Measurements from ENCODE around the gene LCNL1.

The LCNL1 gene

GRCh38 chr9:136984464-136985026, 1.8 kb downstream of the LCNL1 start:
- no peak overlapping the region for H3K27ac ChIP-seq (replicated peaks; ENCODE audit: low read length)
- H2BK120ac ChIP-seq (ENCODE audit: low read depth, low read length): no peak overlapping the region
- peak overlapping the region; percentile 47 for H2AK5ac ChIP-seq (ENCODE audit: low read depth, low read length)
- peak overlapping the region; percentile 76 for H3K4ac ChIP-seq (ENCODE audit: low read length)
- no peak overlapping the region for H4K8ac ChIP-seq (ENCODE audit: low read depth, low read length)
- H3K4me2 ChIP-seq (ENCODE audit: insufficient read depth, low read length, poor library complexity, severe bottlenecking): peak overlapping the region; percentile 88
- H2BK5ac ChIP-seq (ENCODE audit: low read length): peak overlapping the region; percentile 63
- DNase-seq (ENCODE audit: low spot score): no peak
- no peaks in the 10 kb centered on the region for H3K4me1 ChIP-seq (ENCODE audit: control insufficient read depth in 2 of 2, insufficient read depth in 1 of 2, low read depth in 1 of 2, low read length in 2 of 2)
- H3K9me3 ChIP-seq (replicated peaks in 1 of 2; ENCODE audit: control insufficient read depth in 2 of 2, insufficient read depth in 1 of 2, low read depth in 1 of 2, low read length in 2 of 2): no peaks in the 10 kb centered on the region
- WGBS, 2 donors (ENCODE audit: extremely low coverage in 2 of 2, insufficient read length in 2 of 2, insufficient replicate concordance in 1 of 2): no CpG with 5 or more reads among the region's 29 CpGs
- peak overlapping the region; percentile 94 for H2BK15ac ChIP-seq (ENCODE audit: low read length)
- peak overlapping the region; percentile 97 for H3K18ac ChIP-seq (ENCODE audit: low read length)
- H3K23ac ChIP-seq (ENCODE audit: low read depth, low read length, poor library complexity): no peak overlapping the region
- H4K91ac ChIP-seq (ENCODE audit: low read depth, low read length, poor library complexity): no peak overlapping the region
- H3K9ac ChIP-seq (ENCODE audit: low read depth, low read length, poor library complexity): no peak overlapping the region
- H3K36me3 ChIP-seq (replicated peaks in 1 of 2; ENCODE audit: control insufficient read depth in 2 of 2, insufficient read depth in 2 of 2, low read length in 2 of 2): no peaks in the 10 kb centered on the region
- H3K4me3 ChIP-seq (ENCODE audit: low read length in 2 of 2): peak overlapping the region in 1 of 2 donors; percentile 18
- peaks cover 4 to 43% (median 36%) of the 10 kb centered on the region in 3 experiments for H3K27me3 ChIP-seq (ENCODE audit: control insufficient read depth in 3 of 3, insufficient read depth in 3 of 3, low read depth in 1 of 3, low read length in 3 of 3)
- peak overlapping the region; percentile 41 for H2BK12ac ChIP-seq (ENCODE audit: low read length)
- H3K14ac ChIP-seq (ENCODE audit: low read length): peak overlapping the region; percentile 67
- no peaks in the 10 kb centered on the region for H3K79me1 ChIP-seq (ENCODE audit: low read depth, low read length)
- H2AFZ ChIP-seq (ENCODE audit: low read length): no peak overlapping the region

GRCh38 chr9:136985027-136985602, 2.3 kb downstream of the LCNL1 start:
- Histone ChIP-seq H3K9ac (ENCODE audit: low read depth, low read length, poor library complexity) (peak overlapping the region; percentile 81), H3K27me3 (ENCODE audit: control insufficient read depth in 3 of 3, insufficient read depth in 3 of 3, low read depth in 1 of 3, low read length in 3 of 3) (peaks cover 4 to 37% (median 36%) of the 10 kb centered on the region in 3 experiments), H3K4me2 (ENCODE audit: insufficient read depth, low read length, poor library complexity, severe bottlenecking) (peak overlapping the region; percentile 88), H3K4ac (ENCODE audit: low read length) (peak overlapping the region; percentile 23), H3K27ac (replicated peaks; ENCODE audit: low read length) (no peak overlapping the region), H3K4me3 (ENCODE audit: low read length in 2 of 2) (peak overlapping the region in 1 of 2 donors; percentile 62), H4K91ac (ENCODE audit: low read depth, low read length, poor library complexity) (no peak overlapping the region), H2BK12ac (ENCODE audit: low read length) (peak overlapping the region; percentile 84), H2BK120ac (ENCODE audit: low read depth, low read length) (no peak overlapping the region), H2BK15ac (ENCODE audit: low read length) (peak overlapping the region; percentile 94), H3K18ac (ENCODE audit: low read length) (peak overlapping the region; percentile 97), H4K8ac (ENCODE audit: low read depth, low read length) (peak overlapping the region; percentile 43), H2BK5ac (ENCODE audit: low read length) (peak overlapping the region; percentile 87), H3K14ac (ENCODE audit: low read length) (peak overlapping the region; percentile 67), H3K23ac (ENCODE audit: low read depth, low read length, poor library complexity) (peak overlapping the region; percentile 2), H2AFZ (ENCODE audit: low read length) (no peak overlapping the region), H3K9me3 (replicated peaks in 1 of 2; ENCODE audit: control insufficient read depth in 2 of 2, insufficient read depth in 1 of 2, low read depth in 1 of 2, low read length in 2 of 2) (peaks cover 0 to under 1% of the 10 kb centered on the region in 2 donors), H3K4me1 (ENCODE audit: control insufficient read depth in 2 of 2, insufficient read depth in 1 of 2, low read depth in 1 of 2, low read length in 2 of 2) (peaks cover 0 to 2% of the 10 kb centered on the region in 2 donors), H2AK5ac (ENCODE audit: low read depth, low read length) (peak overlapping the region; percentile 47), H3K79me1 (ENCODE audit: low read depth, low read length) (no peaks in the 10 kb centered on the region), H3K36me3 (replicated peaks in 1 of 2; ENCODE audit: control insufficient read depth in 2 of 2, insufficient read depth in 2 of 2, low read length in 2 of 2) (no peaks in the 10 kb centered on the region)
- no CpG with 5 or more reads among the region's 48 CpGs for WGBS, 2 donors (ENCODE audit: extremely low coverage in 2 of 2, insufficient read length in 2 of 2, insufficient replicate concordance in 1 of 2)
- no peak for DNase-seq (ENCODE audit: low spot score)

- no peaks in the 10 kb centered on the region for H3K36me3 ChIP-seq (replicated peaks in 1 of 2; ENCODE audit: control insufficient read depth in 2 of 2, insufficient read depth in 2 of 2, low read length in 2 of 2)
- H3K27me3 ChIP-seq (ENCODE audit: control insufficient read depth in 3 of 3, insufficient read depth in 3 of 3, low read depth in 1 of 3, low read length in 3 of 3): peaks cover 4 to 36% (median 30%) of the 10 kb centered on the region in 3 experiments
- H3K9me3 ChIP-seq (replicated peaks in 1 of 2; ENCODE audit: control insufficient read depth in 2 of 2, insufficient read depth in 1 of 2, low read depth in 1 of 2, low read length in 2 of 2): peaks cover 5 to 7% of the 10 kb centered on the region in 2 donors
- peak overlapping the region; percentile 91 for H3K14ac ChIP-seq (ENCODE audit: low read length)
- H3K4ac ChIP-seq (ENCODE audit: low read length): no peak overlapping the region
- H3K9ac ChIP-seq (ENCODE audit: low read depth, low read length, poor library complexity): no peak overlapping the region
- H2AFZ ChIP-seq (ENCODE audit: low read length): no peak overlapping the region
- DNase-seq (ENCODE audit: low spot score): no peak
- H2BK12ac ChIP-seq (ENCODE audit: low read length): peak overlapping the region; percentile 31
- H3K23ac ChIP-seq (ENCODE audit: low read depth, low read length, poor library complexity): no peak overlapping the region
- WGBS, 2 donors (ENCODE audit: extremely low coverage in 2 of 2, insufficient read length in 2 of 2, insufficient replicate concordance in 1 of 2): no CpG with 5 or more reads among the region's 33 CpGs
- no peaks in the 10 kb centered on the region for H3K79me1 ChIP-seq (ENCODE audit: low read depth, low read length)
- H2BK120ac ChIP-seq (ENCODE audit: low read depth, low read length): no peak overlapping the region
- H3K4me1 ChIP-seq (ENCODE audit: control insufficient read depth in 2 of 2, insufficient read depth in 1 of 2, low read depth in 1 of 2, low read length in 2 of 2): peaks cover 0 to 2% of the 10 kb centered on the region in 2 donors
- peak overlapping the region; percentile 88 for H3K4me2 ChIP-seq (ENCODE audit: insufficient read depth, low read length, poor library complexity, severe bottlenecking)
- peak overlapping the region; percentile 97 for H3K18ac ChIP-seq (ENCODE audit: low read length)
- no peak overlapping the region for H3K27ac ChIP-seq (replicated peaks; ENCODE audit: low read length)
- peak overlapping the region; percentile 39 for H2BK15ac ChIP-seq (ENCODE audit: low read length)
- H4K91ac ChIP-seq (ENCODE audit: low read depth, low read length, poor library complexity): no peak overlapping the region
- no peak overlapping the region for H2BK5ac ChIP-seq (ENCODE audit: low read length)
- no peak overlapping the region for H3K4me3 ChIP-seq (ENCODE audit: low read length in 2 of 2)
- peak overlapping the region; percentile 14 for H2AK5ac ChIP-seq (ENCODE audit: low read depth, low read length)
- H4K8ac ChIP-seq (ENCODE audit: low read depth, low read length): no peak overlapping the region
These were observed 3.1 kb downstream of the LCNL1 start for GRCh38 chr9:136985853-136986252.

GRCh38 chr9:136988872-136989271, 6.1 kb downstream of the LCNL1 start:
- Histone ChIP-seq H3K79me1 (ENCODE audit: low read depth, low read length) (peaks cover 7% of the 10 kb centered on the region), H3K36me3 (replicated peaks in 1 of 2; ENCODE audit: control insufficient read depth in 2 of 2, insufficient read depth in 2 of 2, low read length in 2 of 2) (peaks cover 3 to 8% of the 10 kb centered on the region in 2 donors), H2AFZ (ENCODE audit: low read length) (no peak overlapping the region), H2BK5ac (ENCODE audit: low read length) (no peak overlapping the region), H3K18ac (ENCODE audit: low read length) (no peak overlapping the region), H4K8ac (ENCODE audit: low read depth, low read length) (no peak overlapping the region), H3K23ac (ENCODE audit: low read depth, low read length, poor library complexity) (no peak overlapping the region), H3K27me3 (ENCODE audit: control insufficient read depth in 3 of 3, insufficient read depth in 3 of 3, low read depth in 1 of 3, low read length in 3 of 3) (peaks cover 3 to 29% (median 4%) of the 10 kb centered on the region in 3 experiments), H3K14ac (ENCODE audit: low read length) (no peak overlapping the region), H3K9me3 (replicated peaks in 1 of 2; ENCODE audit: control insufficient read depth in 2 of 2, insufficient read depth in 1 of 2, low read depth in 1 of 2, low read length in 2 of 2) (peaks cover 8 to 13% of the 10 kb centered on the region in 2 donors), H2AK5ac (ENCODE audit: low read depth, low read length) (no peak overlapping the region), H3K4me2 (ENCODE audit: insufficient read depth, low read length, poor library complexity, severe bottlenecking) (no peak overlapping the region), H4K91ac (ENCODE audit: low read depth, low read length, poor library complexity) (no peak overlapping the region), H3K27ac (replicated peaks; ENCODE audit: low read length) (no peak overlapping the region), H3K9ac (ENCODE audit: low read depth, low read length, poor library complexity) (no peak overlapping the region), H3K4ac (ENCODE audit: low read length) (no peak overlapping the region), H3K4me1 (ENCODE audit: control insufficient read depth in 2 of 2, insufficient read depth in 1 of 2, low read depth in 1 of 2, low read length in 2 of 2) (peaks cover 4 to 8% of the 10 kb centered on the region in 2 donors), H2BK120ac (ENCODE audit: low read depth, low read length) (no peak overlapping the region), H2BK12ac (ENCODE audit: low read length) (no peak overlapping the region), H3K4me3 (ENCODE audit: low read length in 2 of 2) (no peak overlapping the region), H2BK15ac (ENCODE audit: low read length) (no peak overlapping the region)
- WGBS, 2 donors (ENCODE audit: extremely low coverage in 2 of 2, insufficient read length in 2 of 2, insufficient replicate concordance in 1 of 2): no CpG with 5 or more reads among the region's 4 CpGs
- no peak for DNase-seq (ENCODE audit: low spot score)
